ENCODE measurements around the gene EAF2.
A peak's percentile ranks its signal among the peaks of the same experiment; 100 is the strongest.

The EAF2 gene

DNA sequence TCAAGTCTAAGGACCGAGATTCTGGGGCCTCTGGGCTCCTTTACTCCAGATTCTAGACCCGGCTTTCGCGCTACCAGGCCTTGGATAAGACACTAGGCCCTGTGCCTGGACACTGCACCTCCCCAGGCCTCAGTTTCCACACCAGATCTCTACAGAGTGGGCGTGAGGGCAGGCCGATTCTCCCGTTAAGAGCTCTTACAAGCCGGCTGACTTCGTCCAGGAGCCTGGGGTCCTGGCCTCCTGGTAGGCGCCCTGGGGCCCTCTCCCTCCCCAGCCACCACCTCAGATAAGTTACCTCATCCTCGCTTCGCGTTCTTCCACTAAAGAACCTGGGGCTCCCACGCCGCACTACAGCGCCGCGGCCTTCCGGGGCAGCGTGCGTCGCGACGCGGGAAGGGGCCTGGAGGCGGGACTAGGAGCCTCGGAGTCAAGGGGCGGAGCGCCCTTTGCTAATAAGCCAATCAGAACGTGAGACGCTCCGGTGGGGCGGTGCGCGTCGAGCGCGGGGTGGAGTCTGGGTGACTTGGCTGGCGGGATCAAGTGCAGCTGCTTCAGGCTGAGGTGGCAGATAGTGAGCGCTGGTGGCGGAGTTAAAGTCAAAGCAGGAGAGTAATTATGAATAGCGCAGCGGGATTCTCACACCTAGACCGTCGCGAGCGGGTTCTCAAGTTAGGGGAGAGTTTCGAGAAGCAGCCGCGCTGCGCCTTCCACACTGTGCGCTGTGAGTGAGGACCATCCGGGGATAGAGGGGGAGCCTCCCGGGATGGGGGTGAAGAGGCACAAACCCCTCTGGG is at the start of gene EAF2, which contains the start of gene IQCB1:
Gene EAF2, plus strand, starts transcription at position 539 of the 794 bp plus-strand sequence. Its CDS starts 77 bp downstream, at position 616.
Gene IQCB1, minus strand, starts transcription at position 390 of the 794 bp plus-strand sequence. CDS start 6,100 bp downstream, outside the sequence.
- Mint-ChIP-seq H3K4me1 (peaks cover 53% of the 10 kb centered on the region), H3K27me3 (no peaks in the 10 kb centered on the region), H3K27ac (peak within 1 kb of the TSS; percentile 91), H3K36me3 (peaks cover 10% of the 10 kb centered on the region), H3K4me3 (peak within 1 kb of the TSS; percentile 95), H3K9me3 (no peaks in the 10 kb centered on the region)
- ATAC-seq, result peak; percentile 100

DNA sequence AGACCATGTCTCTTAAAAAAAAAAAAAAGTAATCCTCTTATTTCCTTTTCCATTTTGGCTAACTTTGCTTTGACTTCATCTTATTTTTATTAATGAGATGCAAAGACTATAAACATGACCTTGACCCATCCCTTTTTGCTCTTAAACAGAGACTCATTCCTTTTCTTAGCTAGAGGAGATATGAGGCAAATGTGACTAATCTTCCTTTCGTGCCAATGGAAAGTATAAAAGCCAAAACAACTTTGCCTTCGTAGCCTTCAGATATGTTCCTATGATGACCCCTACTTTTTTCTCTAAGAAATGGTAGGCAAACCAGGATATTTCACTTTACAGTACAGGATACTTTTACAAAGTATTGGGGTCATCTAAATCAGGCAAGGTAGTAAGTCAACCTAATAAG is 48.5 kb upstream of the EAF2 start:
- Mint-ChIP-seq H3K9me3 (no peaks in the 10 kb centered on the region), H3K4me3 (no peak overlapping the region), H3K27ac (peak overlapping the region; percentile 53), H3K27me3 (no peaks in the 10 kb centered on the region), H3K4me1 (peaks cover 14% of the 10 kb centered on the region), H3K36me3 (peaks cover 79% of the 10 kb centered on the region)
- no peak for ATAC-seq

GRCh38 chr3:121793078-121793477 is 41.9 kb upstream of the EAF2 start:
- H3K4me3 Mint-ChIP-seq, result peak overlapping the region; percentile 73
- peak overlapping the region; percentile 91 for H3K27ac Mint-ChIP-seq
- H3K27me3 Mint-ChIP-seq, result no peaks in the 10 kb centered on the region
- ATAC-seq, result peak; percentile 45
- peaks cover 3% of the 10 kb centered on the region for H3K9me3 Mint-ChIP-seq
- H3K4me1 Mint-ChIP-seq, result peaks cover 49% of the 10 kb centered on the region
- H3K36me3 Mint-ChIP-seq, result peaks cover 41% of the 10 kb centered on the region

DNA sequence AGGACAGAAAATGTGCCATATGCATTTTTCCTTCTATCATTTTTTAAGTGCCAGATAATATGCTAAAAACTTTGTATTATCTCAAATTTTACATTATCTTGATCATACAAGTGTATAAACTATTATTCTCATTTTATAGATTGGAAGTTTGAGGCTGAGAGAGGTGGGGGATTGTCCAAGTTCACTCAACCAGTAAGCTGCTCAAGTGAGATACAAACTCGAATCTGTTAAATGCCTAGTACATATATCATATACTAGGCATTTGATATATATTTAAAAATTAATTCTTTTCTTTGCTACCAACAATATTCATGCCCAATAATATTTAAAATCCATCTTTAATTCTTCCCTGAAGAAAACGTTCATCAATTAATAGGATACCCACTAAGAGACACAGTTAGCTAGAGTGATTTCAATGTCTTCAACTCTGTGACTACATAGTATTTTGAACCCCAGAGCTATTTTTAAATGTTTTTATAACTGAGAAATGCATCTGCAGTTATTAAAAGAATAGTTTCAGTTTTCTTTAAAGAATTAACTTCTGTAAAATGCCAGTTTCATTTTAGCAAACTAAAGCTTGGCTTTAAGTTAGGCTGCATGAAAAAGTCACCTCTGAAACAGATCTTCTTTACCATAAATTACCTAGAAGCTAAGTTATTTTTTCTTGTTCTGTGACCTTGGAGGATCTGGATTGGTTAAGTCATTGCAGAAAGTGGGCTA is 40.6 kb upstream of the EAF2 start:
- H3K27me3 Mint-ChIP-seq, result no peaks in the 10 kb centered on the region
- H3K4me1 Mint-ChIP-seq, result peaks cover 41% of the 10 kb centered on the region
- peak overlapping the region; percentile 91 for H3K27ac Mint-ChIP-seq
- ATAC-seq, result no peak
- H3K9me3 Mint-ChIP-seq, result peaks cover 3% of the 10 kb centered on the region
- H3K36me3 Mint-ChIP-seq, result peaks cover 28% of the 10 kb centered on the region
- H3K4me3 Mint-ChIP-seq, result peak overlapping the region; percentile 60

DNA sequence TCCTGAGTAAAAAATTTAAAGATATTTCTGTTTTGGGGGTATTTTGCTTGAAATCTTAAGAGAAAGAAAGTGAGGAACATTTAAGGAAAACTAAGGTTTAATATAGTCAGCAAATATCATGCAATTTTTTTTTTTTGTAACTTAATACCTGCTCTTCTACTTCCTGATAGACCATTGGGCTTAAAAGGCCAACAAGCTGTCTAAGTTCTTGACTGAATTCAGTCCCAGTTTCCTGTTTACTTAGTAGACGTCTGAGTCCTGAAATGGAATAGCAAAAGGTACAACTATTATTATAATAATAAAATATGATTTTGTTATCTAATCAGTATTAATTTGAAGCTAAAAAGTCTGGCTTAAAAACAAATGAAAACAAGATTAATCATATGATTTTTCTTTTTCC is 38.0 kb upstream of the EAF2 start:
- no peaks in the 10 kb centered on the region for H3K27me3 Mint-ChIP-seq
- H3K27ac Mint-ChIP-seq, result peak overlapping the region; percentile 91
- H3K4me1 Mint-ChIP-seq, result peaks cover 54% of the 10 kb centered on the region
- peaks cover 35% of the 10 kb centered on the region for H3K36me3 Mint-ChIP-seq
- ATAC-seq, result no peak
- peaks cover 7% of the 10 kb centered on the region for H3K9me3 Mint-ChIP-seq
- H3K4me3 Mint-ChIP-seq, result no peak overlapping the region

GRCh38 chr3:121800906-121801305 is 34.1 kb upstream of the EAF2 start:
- ATAC-seq, result no peak
- no peaks in the 10 kb centered on the region for H3K27me3 Mint-ChIP-seq
- peaks cover 60% of the 10 kb centered on the region for H3K36me3 Mint-ChIP-seq
- H3K9me3 Mint-ChIP-seq, result peaks cover 8% of the 10 kb centered on the region
- no peak overlapping the region for H3K4me3 Mint-ChIP-seq
- H3K27ac Mint-ChIP-seq, result peak overlapping the region; percentile 42
- H3K4me1 Mint-ChIP-seq, result peaks cover 57% of the 10 kb centered on the region

GRCh38 chr3:121803771-121804320 is 31.2 kb upstream of the EAF2 start:
- ATAC-seq, result no peak
- H3K4me3 Mint-ChIP-seq, result peak overlapping the region; percentile 48
- peaks cover 63% of the 10 kb centered on the region for H3K36me3 Mint-ChIP-seq
- peaks cover 8% of the 10 kb centered on the region for H3K9me3 Mint-ChIP-seq
- H3K27me3 Mint-ChIP-seq, result no peaks in the 10 kb centered on the region
- H3K4me1 Mint-ChIP-seq, result peaks cover 59% of the 10 kb centered on the region
- peak overlapping the region; percentile 91 for H3K27ac Mint-ChIP-seq

- peaks cover 68% of the 10 kb centered on the region for H3K4me1 Mint-ChIP-seq
- peaks cover 65% of the 10 kb centered on the region for H3K36me3 Mint-ChIP-seq
- H3K27me3 Mint-ChIP-seq, result no peaks in the 10 kb centered on the region
- ATAC-seq, result peak; percentile 96
- peaks cover 10% of the 10 kb centered on the region for H3K9me3 Mint-ChIP-seq
- H3K4me3 Mint-ChIP-seq, result peak overlapping the region; percentile 70
- H3K27ac Mint-ChIP-seq, result peak overlapping the region; percentile 87
These were observed 25.8 kb upstream of the EAF2 start for GRCh38 chr3:121809249-121809648.

DNA sequence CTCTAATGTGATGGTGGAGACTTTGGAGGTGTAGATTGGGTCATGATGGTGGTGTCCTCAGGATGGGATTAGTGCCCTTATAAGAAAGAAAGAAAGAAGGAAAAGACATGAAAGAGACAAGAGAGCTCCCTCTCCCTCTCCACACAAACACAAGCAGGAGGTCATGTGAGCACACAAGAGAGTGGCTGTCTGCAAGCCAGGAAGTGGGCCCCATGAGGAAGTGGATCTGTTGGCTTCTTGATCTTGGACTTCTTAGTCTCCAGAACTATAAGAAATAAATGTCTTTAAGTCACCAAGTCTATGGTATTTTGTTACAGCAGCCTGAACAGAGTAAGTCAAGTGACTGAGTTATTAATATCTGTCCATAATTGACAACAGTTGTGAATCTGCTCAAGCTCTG is 17.3 kb upstream of the EAF2 start:
- Mint-ChIP-seq H3K4me3 (no peak overlapping the region), H3K36me3 (peaks cover 93% of the 10 kb centered on the region), H3K9me3 (peaks cover 24% of the 10 kb centered on the region), H3K4me1 (peaks cover 87% of the 10 kb centered on the region), H3K27me3 (no peaks in the 10 kb centered on the region), H3K27ac (peak overlapping the region; percentile 65)
- ATAC-seq, result no peak

DNA sequence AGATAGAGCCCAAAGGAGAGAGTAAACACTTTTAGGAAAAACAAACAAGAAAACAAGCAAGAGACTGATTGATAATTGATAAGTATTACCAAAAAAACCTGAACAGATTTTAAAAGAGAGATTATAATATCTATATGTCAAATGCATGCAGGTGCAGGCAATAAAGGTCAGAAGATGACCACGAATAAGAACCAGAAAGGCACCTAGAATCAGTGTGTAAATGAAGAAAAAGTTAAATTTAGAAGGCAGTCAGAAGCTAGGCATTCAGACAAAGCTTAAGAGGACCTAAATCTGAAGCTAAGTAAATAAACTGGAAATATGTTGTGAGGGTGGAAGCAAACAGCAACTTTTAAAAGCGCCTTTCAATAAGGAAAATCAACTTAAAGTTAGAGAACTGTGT is 16.4 kb upstream of the EAF2 start:
- Mint-ChIP-seq H3K4me3 (no peak overlapping the region), H3K9me3 (peaks cover 30% of the 10 kb centered on the region), H3K27me3 (no peaks in the 10 kb centered on the region), H3K27ac (peak overlapping the region; percentile 65), H3K36me3 (peaks cover 93% of the 10 kb centered on the region), H3K4me1 (peaks cover 79% of the 10 kb centered on the region)
- no peak for ATAC-seq

DNA sequence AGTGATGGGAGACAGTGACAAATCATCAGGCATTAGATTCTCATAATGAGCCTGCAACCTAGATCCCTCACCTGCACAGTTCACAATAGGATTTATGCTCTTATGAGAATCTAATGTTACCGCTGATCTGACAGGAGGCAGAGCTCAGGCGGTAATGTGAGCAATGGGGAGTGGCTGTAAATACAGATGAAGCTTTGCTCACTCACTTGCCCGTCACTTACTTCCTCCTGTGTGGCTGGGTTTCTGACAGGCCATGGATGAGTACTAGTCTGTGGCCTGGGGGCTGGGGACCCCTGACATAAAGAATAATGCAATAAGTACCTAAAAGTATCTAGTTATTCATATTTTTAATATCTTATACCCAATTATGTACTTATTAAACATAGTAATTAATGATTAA is 15.8 kb upstream of the EAF2 start:
- peaks cover 73% of the 10 kb centered on the region for H3K4me1 Mint-ChIP-seq
- H3K36me3 Mint-ChIP-seq, result peaks cover 93% of the 10 kb centered on the region
- no peak for ATAC-seq
- peak overlapping the region; percentile 65 for H3K27ac Mint-ChIP-seq
- peaks cover 24% of the 10 kb centered on the region for H3K9me3 Mint-ChIP-seq
- no peaks in the 10 kb centered on the region for H3K27me3 Mint-ChIP-seq
- H3K4me3 Mint-ChIP-seq, result no peak overlapping the region

DNA sequence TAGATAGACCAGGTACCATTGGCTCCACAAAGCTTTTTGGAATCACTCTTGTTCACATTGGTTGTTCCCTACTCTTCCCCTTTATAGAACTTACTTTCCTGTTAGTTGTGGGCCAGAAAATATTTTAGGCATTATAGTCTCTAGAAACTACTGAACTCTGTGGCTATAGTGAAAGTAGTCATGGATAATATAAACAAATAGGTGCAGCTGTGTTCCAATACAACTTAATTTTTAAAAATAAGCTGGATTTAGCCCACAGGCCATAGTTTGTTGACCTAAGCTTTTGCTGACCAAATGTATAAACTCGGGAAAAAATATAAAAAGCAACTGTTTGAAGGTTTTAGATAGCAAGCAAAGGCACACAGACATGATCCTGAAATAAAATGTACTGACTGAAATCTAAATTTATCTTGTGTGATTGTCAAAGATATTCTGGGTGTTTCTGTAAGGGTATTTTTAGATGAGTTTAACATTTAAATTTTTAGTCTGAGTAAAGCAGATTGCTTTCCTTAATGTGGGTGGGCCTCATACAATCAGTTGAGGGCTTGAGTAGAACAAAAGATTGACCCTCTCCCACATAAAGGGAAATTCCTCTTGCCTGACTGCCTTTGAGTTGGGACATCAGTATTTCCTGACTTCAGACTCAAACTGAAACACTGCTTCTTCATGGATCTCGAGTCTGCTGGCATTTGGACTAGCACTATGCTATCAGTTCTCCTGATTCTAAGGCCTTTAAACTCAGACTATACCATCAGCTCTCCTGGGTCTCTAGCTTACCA is 13.4 kb upstream of the EAF2 start:
- Mint-ChIP-seq H3K27me3 (no peaks in the 10 kb centered on the region), H3K27ac (peak overlapping the region; percentile 30), H3K9me3 (peaks cover 20% of the 10 kb centered on the region)

GRCh38 chr3:121822973-121823372 is 12.0 kb upstream of the EAF2 start:
- H3K27me3 Mint-ChIP-seq, result no peaks in the 10 kb centered on the region
- no peak overlapping the region for H3K27ac Mint-ChIP-seq
- H3K36me3 Mint-ChIP-seq, result peaks cover 89% of the 10 kb centered on the region
- peaks cover 13% of the 10 kb centered on the region for H3K9me3 Mint-ChIP-seq
- ATAC-seq, result no peak
- no peak overlapping the region for H3K4me3 Mint-ChIP-seq
- peaks cover 35% of the 10 kb centered on the region for H3K4me1 Mint-ChIP-seq

More for the DNA sequence above, 13.4 kb upstream of the EAF2 start:
- Mint-ChIP-seq H3K4me1 (peaks cover 49% of the 10 kb centered on the region), H3K4me3 (no peak overlapping the region), H3K36me3 (peaks cover 93% of the 10 kb centered on the region)
- ATAC-seq, result no peak

DNA sequence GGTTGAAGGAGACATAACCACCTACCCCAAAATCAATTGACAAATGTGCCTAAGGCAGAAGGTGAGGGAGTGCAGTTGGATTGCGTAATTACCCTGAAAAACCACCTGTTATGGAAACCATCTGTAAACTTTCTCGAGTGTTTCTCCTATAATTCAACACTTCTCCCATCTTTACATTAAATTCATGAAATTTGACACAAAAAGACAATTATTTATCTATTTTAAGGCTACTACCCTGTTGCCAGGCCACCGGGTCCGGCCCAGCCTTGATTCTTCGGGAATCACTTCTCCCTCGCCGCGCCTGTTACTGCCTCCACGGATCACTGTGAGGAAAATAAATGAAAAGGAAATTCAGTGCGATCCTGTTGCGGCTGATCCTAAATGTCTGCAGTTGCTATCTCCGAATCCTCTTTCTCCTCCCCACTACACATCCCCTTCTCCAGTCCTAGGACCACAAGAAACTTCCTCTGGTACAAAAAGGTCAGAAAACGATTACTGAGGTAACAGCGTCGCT is 795 bp upstream of the EAF2 start:
- no peaks in the 10 kb centered on the region for H3K27me3 Mint-ChIP-seq
- peak overlapping the region; percentile 95 for H3K4me3 Mint-ChIP-seq
- H3K9me3 Mint-ChIP-seq, result no peaks in the 10 kb centered on the region
- peaks cover 60% of the 10 kb centered on the region for H3K4me1 Mint-ChIP-seq
- peaks cover 6% of the 10 kb centered on the region for H3K36me3 Mint-ChIP-seq
- no peak for ATAC-seq
- H3K27ac Mint-ChIP-seq, result peak overlapping the region; percentile 91

DNA sequence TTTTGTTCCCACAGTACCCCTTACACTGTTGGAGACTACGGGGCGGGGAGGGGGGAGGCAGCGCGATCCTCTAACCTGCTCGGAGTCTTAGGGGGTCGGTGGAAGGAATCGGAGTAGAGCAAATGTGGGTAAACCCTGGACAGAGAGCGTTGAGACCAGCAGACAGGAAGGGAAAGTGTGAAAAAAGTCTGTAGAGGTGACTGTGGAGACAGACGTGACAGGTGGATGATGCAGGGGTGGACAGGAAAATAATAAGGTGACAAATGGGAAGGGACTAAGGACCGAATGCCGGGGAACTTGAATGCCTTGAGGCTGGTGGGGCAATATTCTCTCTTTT is 424 bp downstream of the EAF2 start:
- Mint-ChIP-seq H3K36me3 (peaks cover 11% of the 10 kb centered on the region), H3K4me3 (peak overlapping the region; percentile 95), H3K27ac (peak overlapping the region; percentile 91), H3K9me3 (no peaks in the 10 kb centered on the region), H3K27me3 (no peaks in the 10 kb centered on the region), H3K4me1 (peaks cover 52% of the 10 kb centered on the region)
- ATAC-seq, result peak; percentile 49
